ENCODE data around the gene SUSD5. TPM values are rescaled to one million over a fixed set of nuclear protein-coding genes. Genes with fewer than 3 reads are reported as not detected.

SUSD5 gene
- total RNA-seq, 1 experiment from 2014 or later: 1.2 TPM

- no peak for TF ChIP-seq PRRX2 (CRISPR knock-in tag; IDR thresholded peaks at IDR 0.05)
- TF ChIP-seq ZNF512 (CRISPR knock-in tag; IDR thresholded peaks at IDR 0.05; ENCODE audit: borderline replicate concordance): no peak
- TF ChIP-seq CREM (CRISPR knock-in tag; IDR thresholded peaks at IDR 0.05): no peak
- no peak for TF ChIP-seq ZNF232 (CRISPR knock-in tag; IDR thresholded peaks at IDR 0.05)
- no peak for TF ChIP-seq MXD4 (CRISPR knock-in tag; IDR thresholded peaks at IDR 0.05; ENCODE audit: borderline replicate concordance)
- no peak for TF ChIP-seq CTCF (IDR thresholded peaks at IDR 0.05)
- TF ChIP-seq PRDM15 (CRISPR knock-in tag; IDR thresholded peaks at IDR 0.05): no peak
- no peak for TF ChIP-seq TP53 (CRISPR knock-in tag; IDR thresholded peaks at IDR 0.05)
- no peak for TF ChIP-seq OVOL2 (CRISPR knock-in tag; IDR thresholded peaks at IDR 0.05; ENCODE audit: borderline replicate concordance)
- no peak for TF ChIP-seq NFE2L1 (CRISPR knock-in tag; IDR thresholded peaks at IDR 0.05)
- no peak for TF ChIP-seq SP1 (CRISPR knock-in tag; conservative IDR thresholded peaks at IDR 0.05)
- no peak for TF ChIP-seq NFATC4 (CRISPR knock-in tag; IDR thresholded peaks at IDR 0.05)
- no peak for TF ChIP-seq EMX1 (CRISPR knock-in tag; IDR thresholded peaks at IDR 0.05)
- TF ChIP-seq JAZF1 (CRISPR knock-in tag; IDR thresholded peaks at IDR 0.05): no peak
- TF ChIP-seq ZMAT4 (CRISPR knock-in tag; IDR thresholded peaks at IDR 0.05): no peak
- no peak for TF ChIP-seq GTF2I (CRISPR knock-in tag; conservative IDR thresholded peaks at IDR 0.05)
- no peak for TF ChIP-seq ATF1 (CRISPR knock-in tag; IDR thresholded peaks at IDR 0.05)
- TF ChIP-seq FOXP4 (CRISPR knock-in tag; IDR thresholded peaks at IDR 0.05): no peak
- no peak for TF ChIP-seq USF1 (CRISPR knock-in tag; IDR thresholded peaks at IDR 0.05)
- CTCF ChIA-PET: interaction anchor here (0.6 to 3.0 kb wide), 38 partner anchors 9 to 655 kb away, joined by 3 to 167 read pairs (median 4); partner anchors contain the start of genes CRTAP, FBXL2 and SUSD5
These were observed 86.6 kb downstream of the SUSD5 start for GRCh38 chr3:33132019-33132360.

More at GRCh38 chr3:33132019-33132360, 86.6 kb downstream of the SUSD5 start:
- Mint-ChIP-seq H3K9me3 (no peaks in the 10 kb centered on the region), H3K4me1 (peaks cover 16% of the 10 kb centered on the region), H3K4me3 (no peak overlapping the region), H3K27ac (peak overlapping the region; percentile 71), H3K27me3 (ENCODE audit: low read depth) (no peaks in the 10 kb centered on the region), H3K36me3 (peaks cover 38% of the 10 kb centered on the region)
- POLR2A ChIA-PET: interaction anchor here (0.6 to 1.0 kb wide), 2 partner anchors 18 to 58 kb away, joined by 4 to 5 read pairs; partner anchors contain the start of gene CRTAP
- ATAC-seq (peak; percentile 38), DNase-seq (ENCODE audit: low spot score) (no peak)
